ENCODE data around the gene RPS6KA2.

DNA sequence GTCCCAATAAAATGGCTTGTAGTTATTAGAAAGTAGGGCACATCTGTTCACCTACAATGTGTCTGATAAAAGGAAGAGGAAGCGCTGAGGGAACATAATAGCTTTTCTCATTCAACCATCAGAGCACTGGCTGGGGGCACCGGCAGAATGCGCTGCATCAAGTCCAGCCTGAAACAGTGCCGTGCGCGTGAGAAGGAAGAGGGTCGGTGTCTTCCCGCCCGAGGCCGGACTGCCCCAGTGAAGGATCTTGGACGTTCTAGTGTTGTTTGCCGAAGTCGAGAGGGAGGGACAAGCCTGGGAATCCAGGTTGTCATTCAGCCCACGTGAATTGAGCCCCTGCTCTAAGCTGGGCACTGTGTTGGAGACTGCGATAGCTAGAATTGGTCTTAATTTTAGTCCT is 182.6 kb downstream of the RPS6KA2 start:
- TF ChIP-seq, protein P1, sequence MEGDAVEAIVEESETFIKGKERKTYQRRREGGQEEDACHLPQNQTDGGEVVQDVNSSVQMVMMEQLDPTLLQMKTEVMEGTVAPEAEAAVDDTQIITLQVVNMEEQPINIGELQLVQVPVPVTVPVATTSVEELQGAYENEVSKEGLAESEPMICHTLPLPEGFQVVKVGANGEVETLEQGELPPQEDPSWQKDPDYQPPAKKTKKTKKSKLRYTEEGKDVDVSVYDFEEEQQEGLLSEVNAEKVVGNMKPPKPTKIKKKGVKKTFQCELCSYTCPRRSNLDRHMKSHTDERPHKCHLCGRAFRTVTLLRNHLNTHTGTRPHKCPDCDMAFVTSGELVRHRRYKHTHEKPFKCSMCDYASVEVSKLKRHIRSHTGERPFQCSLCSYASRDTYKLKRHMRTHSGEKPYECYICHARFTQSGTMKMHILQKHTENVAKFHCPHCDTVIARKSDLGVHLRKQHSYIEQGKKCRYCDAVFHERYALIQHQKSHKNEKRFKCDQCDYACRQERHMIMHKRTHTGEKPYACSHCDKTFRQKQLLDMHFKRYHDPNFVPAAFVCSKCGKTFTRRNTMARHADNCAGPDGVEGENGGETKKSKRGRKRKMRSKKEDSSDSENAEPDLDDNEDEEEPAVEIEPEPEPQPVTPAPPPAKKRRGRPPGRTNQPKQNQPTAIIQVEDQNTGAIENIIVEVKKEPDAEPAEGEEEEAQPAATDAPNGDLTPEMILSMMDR (conservative IDR thresholded peaks at IDR 0.05) = no peak
- no peak for TF ChIP-seq ZFX (IDR thresholded peaks at IDR 0.05)

Data from C4-2B (cell line).